ENCODE measurements around the gene FAM186B. TPM values are rescaled to one million over a fixed set of nuclear protein-coding genes. Genes with fewer than 3 reads are reported as not detected.

The FAM186B gene
- total RNA-seq, 4 donors from 2014 or later: 0.35 to 1.0 TPM; not detected in 2

DNA sequence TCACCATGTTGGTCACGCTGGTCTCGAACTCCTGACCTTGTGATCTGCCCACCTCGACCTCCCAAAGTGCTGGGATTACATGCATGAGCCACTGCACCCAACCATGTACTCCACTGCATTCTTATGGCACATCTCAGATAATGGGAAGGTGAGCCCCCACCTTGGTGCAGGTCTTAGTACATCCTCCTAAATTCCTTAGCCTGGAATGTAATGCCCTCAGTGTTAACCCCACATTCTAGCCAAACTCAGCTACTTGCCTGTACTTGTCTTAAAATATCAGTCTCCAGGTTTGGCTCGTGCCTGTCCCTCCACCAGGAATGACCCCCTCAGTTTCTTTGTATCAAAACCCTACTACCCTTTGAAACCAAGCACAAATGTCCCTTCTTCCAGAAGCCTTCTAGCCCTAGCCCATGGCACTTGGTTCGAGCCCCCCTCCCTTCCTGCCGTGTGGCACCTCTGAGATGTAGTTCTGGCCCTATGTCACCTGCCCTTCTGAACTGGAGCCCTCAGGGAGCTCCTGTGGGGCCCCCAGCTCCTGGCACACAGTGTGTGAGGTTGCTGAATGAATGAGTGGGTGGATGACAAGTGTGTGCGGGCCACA, 58.2 kb downstream of the FAM186B start:
- TF ChIP-seq POLR2A (IDR thresholded peaks at IDR 0.05): no peak
- TF ChIP-seq, protein P1, sequence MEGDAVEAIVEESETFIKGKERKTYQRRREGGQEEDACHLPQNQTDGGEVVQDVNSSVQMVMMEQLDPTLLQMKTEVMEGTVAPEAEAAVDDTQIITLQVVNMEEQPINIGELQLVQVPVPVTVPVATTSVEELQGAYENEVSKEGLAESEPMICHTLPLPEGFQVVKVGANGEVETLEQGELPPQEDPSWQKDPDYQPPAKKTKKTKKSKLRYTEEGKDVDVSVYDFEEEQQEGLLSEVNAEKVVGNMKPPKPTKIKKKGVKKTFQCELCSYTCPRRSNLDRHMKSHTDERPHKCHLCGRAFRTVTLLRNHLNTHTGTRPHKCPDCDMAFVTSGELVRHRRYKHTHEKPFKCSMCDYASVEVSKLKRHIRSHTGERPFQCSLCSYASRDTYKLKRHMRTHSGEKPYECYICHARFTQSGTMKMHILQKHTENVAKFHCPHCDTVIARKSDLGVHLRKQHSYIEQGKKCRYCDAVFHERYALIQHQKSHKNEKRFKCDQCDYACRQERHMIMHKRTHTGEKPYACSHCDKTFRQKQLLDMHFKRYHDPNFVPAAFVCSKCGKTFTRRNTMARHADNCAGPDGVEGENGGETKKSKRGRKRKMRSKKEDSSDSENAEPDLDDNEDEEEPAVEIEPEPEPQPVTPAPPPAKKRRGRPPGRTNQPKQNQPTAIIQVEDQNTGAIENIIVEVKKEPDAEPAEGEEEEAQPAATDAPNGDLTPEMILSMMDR (IDR thresholded peaks at IDR 0.05): no peak
- Histone ChIP-seq H3K4me3 (no peak overlapping the region), H3K27ac (no peak overlapping the region)

GRCh38 chr12:49546481-49546880, 59.0 kb downstream of the FAM186B start:
- Histone ChIP-seq H3K4me1 (peaks cover 0 to 16% (median 6%) of the 10 kb centered on the region in 4 donors), H3K27me3 (no peaks in the 10 kb centered on the region), H3K4me3 (no peak overlapping the region), H3K9me3 (no peaks in the 10 kb centered on the region), H3K27ac (no peak overlapping the region), H3K36me3 (no peaks in the 10 kb centered on the region)
- DNase-seq: no peak
- TF ChIP-seq POLR2A (IDR thresholded peaks at IDR 0.05): no peak
- TF ChIP-seq, protein P1 (IDR thresholded peaks at IDR 0.05): no peak

More for the DNA sequence above, 58.2 kb downstream of the FAM186B start:
- H3K9me3 ChIP-seq: no peaks in the 10 kb centered on the region
- no peaks in the 10 kb centered on the region for H3K27me3 ChIP-seq
- DNase-seq: no peak
- H3K4me1 ChIP-seq: peaks cover 0 to 16% (median 6%) of the 10 kb centered on the region in 4 donors
- no peaks in the 10 kb centered on the region for H3K36me3 ChIP-seq

GRCh38 chr12:49545815-49546214, 59.6 kb downstream of the FAM186B start:
- H3K4me1 ChIP-seq: peaks cover 0 to 16% (median 6%) of the 10 kb centered on the region in 4 donors
- H3K27ac ChIP-seq: no peak overlapping the region
- H3K27me3 ChIP-seq: no peaks in the 10 kb centered on the region
- no peaks in the 10 kb centered on the region for H3K9me3 ChIP-seq
- H3K4me3 ChIP-seq: no peak overlapping the region
- no peaks in the 10 kb centered on the region for H3K36me3 ChIP-seq
- no peak for DNase-seq
- TF ChIP-seq, protein P1 (IDR thresholded peaks at IDR 0.05): no peak
- TF ChIP-seq POLR2A (IDR thresholded peaks at IDR 0.05): no peak

GRCh38 chr12:49543914-49544815, 61.3 kb downstream of the FAM186B start:
- Histone ChIP-seq H3K27me3 (peaks cover 2 to 9% of the 10 kb centered on the region in 2 donors), H3K9me3 (no peaks in the 10 kb centered on the region), H3K36me3 (no peaks in the 10 kb centered on the region), H3K4me1 (peaks cover 0 to 16% (median 8%) of the 10 kb centered on the region in 4 donors), H3K4me3 (no peak overlapping the region), H3K27ac (no peak overlapping the region)
- peak in 1 of 3 donors; percentile 42 for DNase-seq
- no peak for TF ChIP-seq POLR2A (IDR thresholded peaks at IDR 0.05)
- TF ChIP-seq, protein P1 (IDR thresholded peaks at IDR 0.05): no peak

DNA sequence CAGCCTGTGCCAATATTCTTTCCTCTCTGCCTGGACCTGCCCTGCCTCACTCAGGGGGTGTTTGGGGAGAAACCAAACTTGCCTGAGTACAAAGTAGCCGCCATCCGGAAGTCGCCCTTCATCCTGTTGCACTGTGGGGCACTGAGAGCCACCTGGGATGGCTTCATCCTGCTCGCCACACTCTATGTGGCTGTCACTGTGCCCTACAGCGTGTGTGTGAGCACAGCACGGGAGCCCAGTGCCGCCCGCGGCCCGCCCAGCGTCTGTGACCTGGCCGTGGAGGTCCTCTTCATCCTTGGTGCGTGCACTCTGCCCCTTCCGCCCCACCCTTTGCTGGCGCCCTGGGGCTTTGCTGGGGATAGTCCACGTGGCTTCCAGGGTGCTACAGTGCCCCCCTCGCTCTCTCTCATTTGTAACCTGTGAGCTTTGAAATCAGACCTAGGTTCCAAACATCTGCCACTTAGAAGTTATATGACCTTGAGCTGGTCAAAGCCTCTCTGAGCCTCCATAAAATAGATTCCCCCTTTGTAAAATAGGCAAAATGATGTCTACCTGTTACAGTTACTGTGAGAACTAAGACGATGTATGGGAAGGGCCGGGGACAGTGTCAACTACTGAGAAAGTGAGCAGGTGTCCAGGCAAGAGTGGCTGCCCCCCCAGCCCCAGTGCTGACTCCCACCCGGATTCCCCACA, 62.1 kb downstream of the FAM186B start:
- peaks cover 0 to 12% (median 5%) of the 10 kb centered on the region in 4 donors for H3K4me1 ChIP-seq
- H3K36me3 ChIP-seq: no peaks in the 10 kb centered on the region
- peak in 1 of 3 donors; percentile 49 for DNase-seq
- H3K27ac ChIP-seq: no peak overlapping the region
- no peak for TF ChIP-seq POLR2A (IDR thresholded peaks at IDR 0.05)
- TF ChIP-seq, protein P1 (IDR thresholded peaks at IDR 0.05): no peak
- H3K9me3 ChIP-seq: no peaks in the 10 kb centered on the region
- peaks cover 2 to 15% of the 10 kb centered on the region in 2 donors for H3K27me3 ChIP-seq
- H3K4me3 ChIP-seq: no peak overlapping the region

Data from Peyer's patch (tissue), 4 donors.